GM23338 (cell line): ENCODE results near the gene TREML2.

Source experiments
- EZH2 ChIP-seq: fragments of 200-600 bp; sonication (generic); IDR thresholded peaks from one replicate; pipeline ENCODE4 v1.8.0; 2017; ENCODE audit warnings: antibody characterized with exemption, mild to moderate bottlenecking, low read depth; ENCODE audit not compliant: unreplicated experiment
- JUNB ChIP-seq: IDR thresholded peaks from one replicate; pipeline ENCODE4 v1.6.1; 2016; ENCODE audit warnings: antibody characterized with exemption; ENCODE audit not compliant: unreplicated experiment
- POLR2AphosphoS5 ChIP-seq: IDR thresholded peaks from 2 replicates; pipeline ENCODE4 v1.6.1; 2016; ENCODE audit warnings: antibody characterized with exemption, low read depth
- TF ChIP-seq, protein P1 (sequence below): IDR thresholded peaks from 2 replicates; pipeline ENCODE4 v1.6.1; 2016; ENCODE audit warnings: antibody characterized with exemption
- TF ChIP-seq, protein P2 (sequence below), 2 experiments: fragments of 200-600 bp in 1 of 2; sonication (generic) in 1 of 2; conservative IDR thresholded peaks; 2 replicates each; pipeline versions ENCODE4 v1.5.1 to v1.6.1; 2016 to 2017; ENCODE audit warnings: antibody characterized with exemption in 2 of 2, low read depth in 2 of 2, mild to moderate bottlenecking in 2 of 2, moderate library complexity in 1 of 2

DNA sequence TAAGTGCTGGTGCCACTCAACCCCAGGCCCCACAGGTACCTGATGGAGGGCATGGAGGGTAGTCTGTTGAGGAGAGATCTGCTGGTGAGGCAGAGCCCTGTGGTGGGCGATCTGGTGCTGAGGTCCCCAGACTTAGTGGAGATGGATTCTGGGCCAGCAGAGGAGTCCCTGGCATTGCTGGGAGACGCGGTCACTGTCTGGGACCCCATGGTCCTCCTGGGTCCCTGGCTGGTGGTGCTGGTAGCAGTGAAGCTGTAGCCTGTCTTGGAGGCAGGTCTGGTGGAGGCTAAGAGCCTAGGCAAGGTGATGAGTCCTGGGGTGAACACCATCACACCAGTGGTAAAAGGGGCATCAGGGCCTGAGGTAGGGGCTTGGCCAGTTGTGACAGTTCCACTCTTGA lies 6.6 kb downstream of the TREML2 start:
- TF ChIP-seq, protein P1, sequence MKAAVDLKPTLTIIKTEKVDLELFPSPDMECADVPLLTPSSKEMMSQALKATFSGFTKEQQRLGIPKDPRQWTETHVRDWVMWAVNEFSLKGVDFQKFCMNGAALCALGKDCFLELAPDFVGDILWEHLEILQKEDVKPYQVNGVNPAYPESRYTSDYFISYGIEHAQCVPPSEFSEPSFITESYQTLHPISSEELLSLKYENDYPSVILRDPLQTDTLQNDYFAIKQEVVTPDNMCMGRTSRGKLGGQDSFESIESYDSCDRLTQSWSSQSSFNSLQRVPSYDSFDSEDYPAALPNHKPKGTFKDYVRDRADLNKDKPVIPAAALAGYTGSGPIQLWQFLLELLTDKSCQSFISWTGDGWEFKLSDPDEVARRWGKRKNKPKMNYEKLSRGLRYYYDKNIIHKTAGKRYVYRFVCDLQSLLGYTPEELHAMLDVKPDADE, result no peak
- TF ChIP-seq, protein P2, sequence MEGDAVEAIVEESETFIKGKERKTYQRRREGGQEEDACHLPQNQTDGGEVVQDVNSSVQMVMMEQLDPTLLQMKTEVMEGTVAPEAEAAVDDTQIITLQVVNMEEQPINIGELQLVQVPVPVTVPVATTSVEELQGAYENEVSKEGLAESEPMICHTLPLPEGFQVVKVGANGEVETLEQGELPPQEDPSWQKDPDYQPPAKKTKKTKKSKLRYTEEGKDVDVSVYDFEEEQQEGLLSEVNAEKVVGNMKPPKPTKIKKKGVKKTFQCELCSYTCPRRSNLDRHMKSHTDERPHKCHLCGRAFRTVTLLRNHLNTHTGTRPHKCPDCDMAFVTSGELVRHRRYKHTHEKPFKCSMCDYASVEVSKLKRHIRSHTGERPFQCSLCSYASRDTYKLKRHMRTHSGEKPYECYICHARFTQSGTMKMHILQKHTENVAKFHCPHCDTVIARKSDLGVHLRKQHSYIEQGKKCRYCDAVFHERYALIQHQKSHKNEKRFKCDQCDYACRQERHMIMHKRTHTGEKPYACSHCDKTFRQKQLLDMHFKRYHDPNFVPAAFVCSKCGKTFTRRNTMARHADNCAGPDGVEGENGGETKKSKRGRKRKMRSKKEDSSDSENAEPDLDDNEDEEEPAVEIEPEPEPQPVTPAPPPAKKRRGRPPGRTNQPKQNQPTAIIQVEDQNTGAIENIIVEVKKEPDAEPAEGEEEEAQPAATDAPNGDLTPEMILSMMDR (conservative IDR thresholded peaks at IDR 0.05; ENCODE audit: low read depth in 2 of 2), result no peak
- no peak for TF ChIP-seq EZH2
- no peak for TF ChIP-seq POLR2AphosphoS5
- no peak for TF ChIP-seq JUNB
